Measurements from ENCODE around the gene CBS.

CBS gene

DNA sequence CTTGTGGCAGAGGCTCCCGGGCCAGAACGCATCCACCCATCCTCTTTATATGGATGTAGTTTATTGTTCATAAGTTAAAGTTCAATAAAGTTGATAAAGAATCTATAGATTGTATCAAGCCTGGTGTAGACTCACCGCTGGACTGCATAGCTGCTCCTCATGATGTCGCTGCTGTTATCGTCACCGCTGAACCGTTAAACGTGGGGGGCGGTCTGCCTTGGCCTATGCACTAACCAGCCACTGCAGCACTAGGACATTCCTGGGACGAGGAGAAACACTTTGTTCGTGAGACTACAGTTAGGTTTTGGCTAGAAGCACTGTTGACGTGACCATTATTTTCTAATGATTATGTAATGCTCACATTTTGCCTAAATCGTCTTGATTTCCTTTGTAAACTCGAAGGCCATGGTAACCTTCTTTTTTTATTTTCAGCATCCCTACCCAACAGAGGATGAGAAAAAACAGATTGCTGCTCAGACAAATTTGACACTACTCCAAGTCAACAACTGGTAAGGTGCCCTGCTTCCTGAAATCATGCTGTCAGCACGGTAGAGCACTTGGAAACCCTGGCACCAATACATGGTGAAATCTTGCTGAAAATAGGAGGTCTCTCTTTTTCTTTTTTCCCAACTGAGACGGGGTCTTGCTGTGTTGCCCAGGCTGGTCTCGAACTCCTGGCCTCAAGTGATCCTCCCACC, 51.0 kb downstream of the CBS start:
- no peaks in the 10 kb centered on the region for H3K4me1 ChIP-seq (ENCODE audit: control extremely low read depth in 1 of 4, control insufficient read depth in 4 of 4, insufficient read depth in 4 of 4, low read length in 3 of 4)
- ChIA-PET CTCF (interaction anchor here (1.3 kb wide), 1 partner anchor 103 kb away, joined by 3 read pairs; no protein-coding TSS in a partner anchor), POLR2A (interaction anchor here (0.6 kb wide), 1 partner anchor 63 kb away, joined by 3 read pairs; no protein-coding TSS in a partner anchor)
- no peak for DNase-seq
- H3K27me3 ChIP-seq (replicated peaks in 2 of 5; ENCODE audit: control insufficient read depth in 4 of 5, insufficient read depth in 5 of 5, low read length in 4 of 5) = no peaks in the 10 kb centered on the region
- 96% methylated on average over 15 of the region's 17 CpGs for WGBS (ENCODE audit: insufficient coverage)
- no peaks in the 10 kb centered on the region for H3K9me3 ChIP-seq (ENCODE audit: control extremely low read depth in 1 of 5, control insufficient read depth in 4 of 5, insufficient read depth in 2 of 5, low read depth in 1 of 5, low read length in 4 of 5)
- peaks cover 16 to 67% (median 49%) of the 10 kb centered on the region in 4 experiments for H3K36me3 ChIP-seq (ENCODE audit: control insufficient read depth in 4 of 4, insufficient read depth in 4 of 4, low read length in 3 of 4)
- H3K27ac ChIP-seq (ENCODE audit: insufficient read depth in 1 of 2, low read depth in 1 of 2, low read length in 2 of 2, poor library complexity in 1 of 2, severe bottlenecking in 2 of 2) = no peak overlapping the region
- no peak overlapping the region for H3K4me3 ChIP-seq (ENCODE audit: control insufficient read depth in 1 of 7, extremely low read depth in 1 of 7, insufficient read depth in 4 of 7, low read depth in 2 of 7, low read length in 6 of 7)

DNA sequence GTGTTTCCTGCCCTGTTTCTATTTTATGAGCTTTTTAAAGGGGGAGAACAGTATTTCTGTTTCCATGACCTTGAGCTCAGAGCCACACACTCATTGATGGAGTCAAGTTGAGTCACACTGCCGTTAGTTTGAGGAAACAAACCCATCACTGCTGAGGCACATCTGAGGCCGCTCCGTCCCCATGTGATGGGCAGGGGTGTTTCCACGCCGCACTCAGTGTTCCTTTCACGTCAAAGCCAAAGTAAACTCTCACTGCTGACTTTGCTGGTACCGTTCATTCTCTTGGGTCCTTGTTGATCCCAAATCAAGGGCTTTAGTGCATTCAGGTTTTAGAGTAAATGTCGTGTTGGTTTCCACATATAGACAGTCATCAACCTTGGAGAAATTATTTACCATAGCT, 52.5 kb downstream of the CBS start:
- no peaks in the 10 kb centered on the region for H3K27me3 ChIP-seq (replicated peaks in 2 of 5; ENCODE audit: control insufficient read depth in 4 of 5, insufficient read depth in 5 of 5, low read length in 4 of 5)
- no peak overlapping the region for H3K4me3 ChIP-seq (ENCODE audit: control insufficient read depth in 1 of 7, extremely low read depth in 1 of 7, insufficient read depth in 4 of 7, low read depth in 2 of 7, low read length in 6 of 7)
- POLR2A ChIA-PET = interaction anchor here (0.6 kb wide), 1 partner anchor 37 kb away, joined by 3 read pairs; no protein-coding TSS in a partner anchor
- no peak for DNase-seq
- 97% methylated on average over 7 of the region's 8 CpGs for WGBS (ENCODE audit: insufficient coverage)
- H3K9me3 ChIP-seq (ENCODE audit: control extremely low read depth in 1 of 5, control insufficient read depth in 4 of 5, insufficient read depth in 2 of 5, low read depth in 1 of 5, low read length in 4 of 5) = no peaks in the 10 kb centered on the region
- CTCF ChIA-PET = interaction anchor here (0.7 kb wide), 1 partner anchor 26 kb away, joined by 3 read pairs; no protein-coding TSS in a partner anchor
- H3K36me3 ChIP-seq (ENCODE audit: control insufficient read depth in 4 of 4, insufficient read depth in 4 of 4, low read length in 3 of 4) = peaks cover 12 to 60% (median 45%) of the 10 kb centered on the region in 4 experiments
- no peak overlapping the region for H3K27ac ChIP-seq (ENCODE audit: insufficient read depth in 1 of 2, low read depth in 1 of 2, low read length in 2 of 2, poor library complexity in 1 of 2, severe bottlenecking in 2 of 2)
- H3K4me1 ChIP-seq (ENCODE audit: control extremely low read depth in 1 of 4, control insufficient read depth in 4 of 4, insufficient read depth in 4 of 4, low read length in 3 of 4) = no peaks in the 10 kb centered on the region

DNA sequence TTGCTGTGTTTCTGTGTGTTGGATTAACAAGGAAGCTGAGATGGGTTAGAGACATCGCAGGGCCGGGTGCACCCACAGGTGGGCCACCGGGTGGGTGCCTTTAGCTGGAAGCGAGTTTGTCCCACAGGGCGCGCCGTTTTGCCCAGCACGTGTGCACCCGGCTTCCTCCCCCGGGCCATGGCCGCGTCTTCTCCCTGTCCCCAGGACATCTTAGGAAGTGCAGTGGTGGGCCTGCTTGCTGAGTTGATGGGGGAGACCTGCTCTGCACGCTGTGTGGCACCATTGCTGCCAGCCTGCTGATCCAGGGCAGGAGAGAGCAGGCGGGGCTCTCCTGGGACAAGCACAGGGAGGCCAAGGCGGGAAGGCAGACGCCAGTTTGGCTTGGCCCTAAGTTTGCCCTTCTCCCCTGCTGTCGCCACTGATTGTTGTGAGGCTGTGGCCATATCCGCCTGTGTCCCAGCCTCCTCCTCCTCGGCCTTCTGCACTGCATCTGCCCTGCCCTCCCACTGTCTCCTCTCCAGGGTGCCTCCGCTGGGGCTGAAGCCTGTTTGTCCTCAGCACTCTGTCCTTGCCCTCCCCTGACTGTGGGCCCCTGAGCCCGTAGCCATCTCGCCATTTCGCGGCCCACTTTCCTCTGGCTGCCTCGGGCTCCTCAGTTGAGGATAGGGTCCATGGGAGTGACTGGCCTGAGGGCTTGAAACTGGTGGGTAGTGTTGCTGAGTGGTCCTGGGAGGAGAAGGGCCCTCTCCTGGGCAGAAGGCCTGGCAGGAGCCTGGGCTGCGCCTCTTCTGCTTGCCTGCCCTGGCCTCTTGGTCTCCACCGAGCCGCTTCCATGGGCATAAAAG, 53.7 kb downstream of the CBS start:
- 98% methylated on average over 21 of the region's 28 CpGs for WGBS (ENCODE audit: insufficient coverage)
- no peaks in the 10 kb centered on the region for H3K4me1 ChIP-seq (ENCODE audit: control extremely low read depth in 1 of 4, control insufficient read depth in 4 of 4, insufficient read depth in 4 of 4, low read length in 3 of 4)
- no peak overlapping the region for H3K27ac ChIP-seq (ENCODE audit: insufficient read depth in 1 of 2, low read depth in 1 of 2, low read length in 2 of 2, poor library complexity in 1 of 2, severe bottlenecking in 2 of 2)
- no peak overlapping the region for H3K4me3 ChIP-seq (ENCODE audit: control insufficient read depth in 1 of 7, extremely low read depth in 1 of 7, insufficient read depth in 4 of 7, low read depth in 2 of 7, low read length in 6 of 7)
- ChIA-PET CTCF (no interaction called here), POLR2A (no interaction called here)
- H3K27me3 ChIP-seq (replicated peaks in 2 of 5; ENCODE audit: control insufficient read depth in 4 of 5, insufficient read depth in 5 of 5, low read length in 4 of 5) = no peaks in the 10 kb centered on the region
- no peak for DNase-seq
- peaks cover 12 to 62% (median 46%) of the 10 kb centered on the region in 4 experiments for H3K36me3 ChIP-seq (ENCODE audit: control insufficient read depth in 4 of 4, insufficient read depth in 4 of 4, low read length in 3 of 4)
- H3K9me3 ChIP-seq (ENCODE audit: control extremely low read depth in 1 of 5, control insufficient read depth in 4 of 5, insufficient read depth in 2 of 5, low read depth in 1 of 5, low read length in 4 of 5) = no peaks in the 10 kb centered on the region

DNA sequence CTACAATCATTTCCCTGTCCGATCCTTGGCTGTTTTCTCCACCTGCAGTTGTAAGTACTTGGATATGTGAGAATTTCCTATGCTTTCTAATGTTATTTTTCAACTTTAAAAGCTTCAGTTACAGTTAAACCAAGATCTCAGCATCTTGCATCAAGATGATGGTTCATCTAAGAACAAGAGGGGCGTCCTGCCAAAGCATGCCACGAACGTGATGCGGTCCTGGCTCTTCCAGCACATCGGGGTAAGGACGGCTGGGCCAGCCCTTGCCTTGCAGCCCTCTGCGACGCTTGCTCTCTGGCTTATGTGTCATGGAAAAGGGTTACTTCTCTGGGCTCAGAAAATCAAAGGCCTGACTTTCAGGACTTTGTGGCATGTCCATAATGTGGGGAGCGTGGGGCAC, 54.4 kb downstream of the CBS start:
- H3K4me1 ChIP-seq (ENCODE audit: control extremely low read depth in 1 of 4, control insufficient read depth in 4 of 4, insufficient read depth in 4 of 4, low read length in 3 of 4) = peaks cover 0 to 2% (median 2%) of the 10 kb centered on the region in 4 experiments
- 96% methylated on average over 9 of the region's 10 CpGs for WGBS (ENCODE audit: insufficient coverage)
- no peak overlapping the region for H3K4me3 ChIP-seq (ENCODE audit: control insufficient read depth in 1 of 7, extremely low read depth in 1 of 7, insufficient read depth in 4 of 7, low read depth in 2 of 7, low read length in 6 of 7)
- ChIA-PET CTCF (no interaction called here), POLR2A (no interaction called here)
- no peak overlapping the region for H3K27ac ChIP-seq (ENCODE audit: insufficient read depth in 1 of 2, low read depth in 1 of 2, low read length in 2 of 2, poor library complexity in 1 of 2, severe bottlenecking in 2 of 2)
- peaks cover 15 to 68% (median 50%) of the 10 kb centered on the region in 4 experiments for H3K36me3 ChIP-seq (ENCODE audit: control insufficient read depth in 4 of 4, insufficient read depth in 4 of 4, low read length in 3 of 4)
- H3K27me3 ChIP-seq (replicated peaks in 2 of 5; ENCODE audit: control insufficient read depth in 4 of 5, insufficient read depth in 5 of 5, low read length in 4 of 5) = no peaks in the 10 kb centered on the region
- DNase-seq = no peak
- H3K9me3 ChIP-seq (ENCODE audit: control extremely low read depth in 1 of 5, control insufficient read depth in 4 of 5, insufficient read depth in 2 of 5, low read depth in 1 of 5, low read length in 4 of 5) = no peaks in the 10 kb centered on the region

DNA sequence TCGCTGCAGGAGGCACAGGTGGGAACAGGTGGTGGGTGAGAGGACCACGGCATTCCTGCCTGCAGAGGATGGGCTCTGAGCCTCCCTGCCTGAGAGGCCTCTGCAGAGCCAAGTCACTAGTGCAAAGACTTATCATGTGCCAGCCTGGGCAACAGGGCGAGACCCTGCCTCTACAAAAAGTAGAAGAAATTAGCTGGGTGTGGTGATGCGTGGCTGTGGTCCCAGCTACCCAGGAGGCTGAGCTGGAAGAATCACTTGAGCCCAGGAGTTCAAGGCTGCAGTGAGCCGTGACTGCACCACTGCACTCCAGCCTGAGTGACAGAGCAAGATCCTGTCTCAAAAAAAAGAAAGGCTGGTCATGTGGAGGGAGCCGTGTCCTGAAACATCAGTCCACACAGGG, 54.9 kb downstream of the CBS start:
- CTCF ChIA-PET = no interaction called here
- Histone ChIP-seq H3K4me1 (ENCODE audit: control extremely low read depth in 1 of 4, control insufficient read depth in 4 of 4, insufficient read depth in 4 of 4, low read length in 3 of 4) (peaks cover 0 to 6% (median 5%) of the 10 kb centered on the region in 4 experiments), H3K36me3 (ENCODE audit: control insufficient read depth in 4 of 4, insufficient read depth in 4 of 4, low read length in 3 of 4) (peaks cover 15 to 66% (median 50%) of the 10 kb centered on the region in 4 experiments), H3K9me3 (ENCODE audit: control extremely low read depth in 1 of 5, control insufficient read depth in 4 of 5, insufficient read depth in 2 of 5, low read depth in 1 of 5, low read length in 4 of 5) (no peaks in the 10 kb centered on the region), H3K4me3 (ENCODE audit: control insufficient read depth in 1 of 7, extremely low read depth in 1 of 7, insufficient read depth in 4 of 7, low read depth in 2 of 7, low read length in 6 of 7) (no peak overlapping the region), H3K27ac (ENCODE audit: insufficient read depth in 1 of 2, low read depth in 1 of 2, low read length in 2 of 2, poor library complexity in 1 of 2, severe bottlenecking in 2 of 2) (no peak overlapping the region), H3K27me3 (replicated peaks in 2 of 5; ENCODE audit: control insufficient read depth in 4 of 5, insufficient read depth in 5 of 5, low read length in 4 of 5) (no peaks in the 10 kb centered on the region)
- DNase-seq = no peak
- POLR2A ChIA-PET = no interaction called here
- WGBS (ENCODE audit: insufficient coverage) = 100% methylated on average over 5 of the region's 6 CpGs

DNA sequence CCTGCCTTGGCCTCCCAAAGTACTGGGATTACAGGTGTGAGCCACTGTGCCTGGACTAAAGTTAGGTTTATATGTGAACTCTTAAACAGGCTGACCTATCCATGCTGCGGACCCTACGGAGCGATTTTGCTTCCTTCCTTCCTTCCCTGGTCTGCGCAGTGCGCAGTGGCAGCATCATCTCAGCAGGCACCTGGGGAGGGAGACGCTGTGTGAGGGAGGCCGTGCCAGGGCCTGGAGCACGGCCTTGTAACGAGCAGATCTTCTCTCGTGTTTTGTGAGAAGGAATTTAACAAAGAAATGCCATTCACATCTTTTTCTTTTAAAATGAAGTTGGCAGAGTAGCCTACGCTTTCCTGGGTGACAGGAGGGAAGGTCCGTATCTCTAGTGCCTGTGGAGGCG, 55.5 kb downstream of the CBS start:
- H3K27ac ChIP-seq (ENCODE audit: insufficient read depth in 1 of 2, low read depth in 1 of 2, low read length in 2 of 2, poor library complexity in 1 of 2, severe bottlenecking in 2 of 2) = no peak overlapping the region
- CTCF ChIA-PET = no interaction called here
- 98% methylated on average over 9 of the region's 13 CpGs for WGBS (ENCODE audit: insufficient coverage)
- no peaks in the 10 kb centered on the region for H3K9me3 ChIP-seq (ENCODE audit: control extremely low read depth in 1 of 5, control insufficient read depth in 4 of 5, insufficient read depth in 2 of 5, low read depth in 1 of 5, low read length in 4 of 5)
- peaks cover 15 to 60% (median 44%) of the 10 kb centered on the region in 4 experiments for H3K36me3 ChIP-seq (ENCODE audit: control insufficient read depth in 4 of 4, insufficient read depth in 4 of 4, low read length in 3 of 4)
- H3K4me1 ChIP-seq (ENCODE audit: control extremely low read depth in 1 of 4, control insufficient read depth in 4 of 4, insufficient read depth in 4 of 4, low read length in 3 of 4) = peaks cover 0 to 7% (median 6%) of the 10 kb centered on the region in 4 experiments
- no peak overlapping the region for H3K4me3 ChIP-seq (ENCODE audit: control insufficient read depth in 1 of 7, extremely low read depth in 1 of 7, insufficient read depth in 4 of 7, low read depth in 2 of 7, low read length in 6 of 7)
- DNase-seq = no peak
- H3K27me3 ChIP-seq (replicated peaks in 2 of 5; ENCODE audit: control insufficient read depth in 4 of 5, insufficient read depth in 5 of 5, low read length in 4 of 5) = no peaks in the 10 kb centered on the region
- POLR2A ChIA-PET = no interaction called here

DNA sequence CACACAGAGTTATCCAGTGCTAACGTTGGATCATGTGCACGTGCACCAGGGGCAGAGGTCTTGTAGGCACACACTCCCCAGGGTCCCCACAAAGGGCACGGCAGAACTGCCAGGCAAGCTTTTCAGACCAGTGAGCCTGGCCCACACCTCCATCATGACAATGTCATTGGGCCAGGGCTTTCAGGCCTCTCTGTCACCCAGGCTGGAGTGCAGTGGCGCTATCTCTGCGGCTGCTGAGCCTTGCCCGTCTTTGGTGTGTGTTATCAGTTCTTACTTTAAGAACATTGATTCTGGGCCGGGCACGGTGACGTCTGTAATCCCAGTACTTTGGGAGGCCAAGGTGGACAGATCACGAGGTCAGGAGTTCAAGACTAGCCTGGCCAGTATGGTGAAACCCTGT, 57.1 kb downstream of the CBS start:
- Histone ChIP-seq H3K4me3 (ENCODE audit: control insufficient read depth in 1 of 7, extremely low read depth in 1 of 7, insufficient read depth in 4 of 7, low read depth in 2 of 7, low read length in 6 of 7) (no peak overlapping the region), H3K27ac (ENCODE audit: insufficient read depth in 1 of 2, low read depth in 1 of 2, low read length in 2 of 2, poor library complexity in 1 of 2, severe bottlenecking in 2 of 2) (no peak overlapping the region), H3K27me3 (replicated peaks in 2 of 5; ENCODE audit: control insufficient read depth in 4 of 5, insufficient read depth in 5 of 5, low read length in 4 of 5) (no peaks in the 10 kb centered on the region), H3K36me3 (ENCODE audit: control insufficient read depth in 4 of 4, insufficient read depth in 4 of 4, low read length in 3 of 4) (peaks cover 11 to 55% (median 38%) of the 10 kb centered on the region in 4 experiments), H3K4me1 (ENCODE audit: control extremely low read depth in 1 of 4, control insufficient read depth in 4 of 4, insufficient read depth in 4 of 4, low read length in 3 of 4) (peaks cover 0 to 7% (median 6%) of the 10 kb centered on the region in 4 experiments), H3K9me3 (ENCODE audit: control extremely low read depth in 1 of 5, control insufficient read depth in 4 of 5, insufficient read depth in 2 of 5, low read depth in 1 of 5, low read length in 4 of 5) (peaks cover 0 to 3% (median 0%) of the 10 kb centered on the region in 5 experiments)
- WGBS (ENCODE audit: insufficient coverage) = 96% methylated on average over 9 of the region's 10 CpGs
- DNase-seq = no peak
- ChIA-PET POLR2A (no interaction called here), CTCF (no interaction called here)
